K562 (cell line): ENCODE results near the gene MTG2. TPM values are rescaled to one million over a fixed set of nuclear protein-coding genes. Genes with fewer than 3 reads are reported as not detected.
A peak's percentile ranks its signal among the peaks of the same experiment; 100 is the strongest.

Experiments
- ARHGAP35 ChIP-seq: fragments of 450-650 bp; IDR thresholded peaks from 2 replicates; pipeline ENCODE4 v1.6.1; 2018; ENCODE audit not compliant: partially characterized antibody
- BRF1 ChIP-seq: IDR thresholded peaks from 3 replicates; pipeline ENCODE4 v1.6.1; 2011; ENCODE audit warnings: borderline replicate concordance, mild to moderate bottlenecking; ENCODE audit not compliant: insufficient read length; ENCODE audit errors: extremely low read depth
- C11orf30 ChIP-seq: fragments of 450-650 bp; IDR thresholded peaks from 2 replicates; pipeline ENCODE4 v1.6.1; 2016; ENCODE audit warnings: low read depth, mild to moderate bottlenecking
- CHAMP1 ChIP-seq: fragments of 450-650 bp; IDR thresholded peaks from 2 replicates; pipeline ENCODE4 v1.6.1; 2016; ENCODE audit warnings: mild to moderate bottlenecking
- FOXP1 ChIP-seq: sonication (generic); formaldehyde crosslinking; IDR thresholded peaks from 2 replicates; pipeline ENCODE4 v1.8.0; 2022; ENCODE audit warnings: mild to moderate bottlenecking, missing genetic modification reagents
- JUNB ChIP-seq: fragments of 450-650 bp; formaldehyde crosslinking; conservative IDR thresholded peaks from 2 replicates; pipeline ENCODE4 v1.4.0; 2020; ENCODE audit warnings: mild to moderate bottlenecking
- KLF1 ChIP-seq: fragments of 450-650 bp; IDR thresholded peaks from 2 replicates; pipeline ENCODE4 v1.6.1; 2016; ENCODE audit warnings: missing genetic modification characterization, missing compliant biosample characterization
- MCM3 ChIP-seq: fragments of 450-650 bp; IDR thresholded peaks from 2 replicates; pipeline ENCODE4 v1.6.1; 2016
- MEF2D ChIP-seq: conservative IDR thresholded peaks from 2 replicates; pipeline ENCODE4 v1.6.1; 2016; ENCODE audit warnings: low read depth, missing genetic modification characterization, missing compliant biosample characterization
- SMARCA4 ChIP-seq: fragments of 450-650 bp; IDR thresholded peaks from 2 replicates; pipeline ENCODE4 v1.6.1; 2016
- ZFP36 ChIP-seq: fragments of 150-350 bp; IDR thresholded peaks from 2 replicates; pipeline ENCODE4 v1.6.1; 2018; ENCODE audit warnings: low read length, low read depth; ENCODE audit not compliant: partially characterized antibody
- ZFPM2 ChIP-seq: fragments of 250-450 bp; sonication (Bioruptor Pico); IDR thresholded peaks from 2 replicates; pipeline ENCODE4 v1.5.1; 2022; ENCODE audit warnings: mild to moderate bottlenecking
- ZKSCAN1 ChIP-seq: fragments of 150-350 bp; IDR thresholded peaks from 2 replicates; pipeline ENCODE4 v1.6.1; 2016; ENCODE audit warnings: low read depth, low read length
- ZNF133 ChIP-seq: fragments of 250-450 bp; sonication (Bioruptor Pico); IDR thresholded peaks from 2 replicates; pipeline ENCODE4 v1.4.0; 2020; ENCODE audit warnings: mild to moderate bottlenecking
- ZNF140 ChIP-seq: fragments of 250-450 bp; sonication (Bioruptor Pico); IDR thresholded peaks from 2 replicates; pipeline ENCODE4 v1.8.0; 2021; ENCODE audit warnings: moderate library complexity, mild to moderate bottlenecking, inconsistent platforms
- ZNF778 ChIP-seq: fragments of 450-650 bp; formaldehyde crosslinking; IDR thresholded peaks from 2 replicates; pipeline ENCODE4 v1.4.0; 2020; ENCODE audit warnings: mild to moderate bottlenecking, moderate library complexity
- polyA plus RNA-seq, 8 experiments: library from polyadenylated mRNA; depleted of rRNA in 4 of 8; stranded (reverse) in 5 of 8; unstranded in 3 of 8; fragments of >200 nt; fragmentation: Nextera tagmentation in 2 of 8; fragmentation: Illumina TruSeq in 1 of 8; extraction: Ambion mirVana in 2 of 8; extraction: Trizol in 1 of 8; gene quantifications; 2 replicates each; pipeline versions ENCODE4 v1.2.1 to v1.2.3, GENCODE V29; 2011 to 2014; ENCODE audit warnings: inconsistent platforms in 1 of 8, missing spikeins in 1 of 8
- total RNA-seq, 7 experiments: library from RNA; depleted of rRNA in 6 of 7; stranded (reverse); fragments of >200 nt in 6 of 7; fragmentation: Illumina TruSeq in 2 of 7; extraction: Trizol in 2 of 7; gene quantifications; 2 replicates each; pipeline versions ENCODE4 v1.2.1 to v1.2.3, GENCODE V29; 2011 to 2021; ENCODE audit warnings: low replicate concordance in 1 of 7
- TF ChIP-seq, protein P1 (sequence below): fragments of 250-450 bp; sonication (Bioruptor Pico); IDR thresholded peaks from 2 replicates; pipeline ENCODE4 v1.5.0; 2020; ENCODE audit warnings: mild to moderate bottlenecking, borderline replicate concordance
- TF ChIP-seq, protein P2 (sequence below): fragments of 150-350 bp; conservative IDR thresholded peaks from 2 replicates; pipeline ENCODE4 v1.6.1; 2014; ENCODE audit warnings: low read length
- TF ChIP-seq, protein P3 (sequence below): fragments of 250-450 bp; sonication (Bioruptor Pico); IDR thresholded peaks from 2 replicates; pipeline ENCODE4 v1.8.0; 2022; ENCODE audit warnings: inconsistent platforms

The MTG2 gene
- total and polyA plus RNA-seq, 9 of the 15 experiments (the other 6 are each of a cell fraction or from before 2014, with no cell fraction given): 8.7 to 67.5 (median 44.5) TPM

GRCh38 chr20:62182469-62183425 is at the start of gene MTG2 (continued):
- TF ChIP-seq MEF2D (no peak), ARHGAP35 (no peak), BRF1 (no peak), ZNF133 (no peak), ZNF778 (CRISPR knock-in tag) (no peak), ZFPM2 (CRISPR knock-in tag) (no peak), MCM3 (no peak), ZNF140 (no peak), KLF1 (tag) (0 out of 2 replicates have a peak, but pooled peaks have one; percentile 41), ZKSCAN1 (peak; percentile 39; the same call in 1 of the 2 replicates), SMARCA4 (0 out of 2 replicates have a peak, but pooled peaks have one; percentile 13), CHAMP1 (no peak), JUNB (CRISPR knock-in tag) (no peak), C11orf30 (peak; percentile 98), FOXP1 (CRISPR knock-in tag) (peak; percentile 63; the same call in 1 of the 2 replicates), ZFP36 (no peak)
- TF ChIP-seq, protein P1, sequence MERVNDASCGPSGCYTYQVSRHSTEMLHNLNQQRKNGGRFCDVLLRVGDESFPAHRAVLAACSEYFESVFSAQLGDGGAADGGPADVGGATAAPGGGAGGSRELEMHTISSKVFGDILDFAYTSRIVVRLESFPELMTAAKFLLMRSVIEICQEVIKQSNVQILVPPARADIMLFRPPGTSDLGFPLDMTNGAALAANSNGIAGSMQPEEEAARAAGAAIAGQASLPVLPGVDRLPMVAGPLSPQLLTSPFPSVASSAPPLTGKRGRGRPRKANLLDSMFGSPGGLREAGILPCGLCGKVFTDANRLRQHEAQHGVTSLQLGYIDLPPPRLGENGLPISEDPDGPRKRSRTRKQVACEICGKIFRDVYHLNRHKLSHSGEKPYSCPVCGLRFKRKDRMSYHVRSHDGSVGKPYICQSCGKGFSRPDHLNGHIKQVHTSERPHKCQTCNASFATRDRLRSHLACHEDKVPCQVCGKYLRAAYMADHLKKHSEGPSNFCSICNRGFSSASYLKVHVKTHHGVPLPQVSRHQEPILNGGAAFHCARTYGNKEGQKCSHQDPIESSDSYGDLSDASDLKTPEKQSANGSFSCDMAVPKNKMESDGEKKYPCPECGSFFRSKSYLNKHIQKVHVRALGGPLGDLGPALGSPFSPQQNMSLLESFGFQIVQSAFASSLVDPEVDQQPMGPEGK (CRISPR knock-in tag): 0 out of 2 replicates have a peak, but pooled peaks have one; percentile 51
- TF ChIP-seq, protein P2, sequence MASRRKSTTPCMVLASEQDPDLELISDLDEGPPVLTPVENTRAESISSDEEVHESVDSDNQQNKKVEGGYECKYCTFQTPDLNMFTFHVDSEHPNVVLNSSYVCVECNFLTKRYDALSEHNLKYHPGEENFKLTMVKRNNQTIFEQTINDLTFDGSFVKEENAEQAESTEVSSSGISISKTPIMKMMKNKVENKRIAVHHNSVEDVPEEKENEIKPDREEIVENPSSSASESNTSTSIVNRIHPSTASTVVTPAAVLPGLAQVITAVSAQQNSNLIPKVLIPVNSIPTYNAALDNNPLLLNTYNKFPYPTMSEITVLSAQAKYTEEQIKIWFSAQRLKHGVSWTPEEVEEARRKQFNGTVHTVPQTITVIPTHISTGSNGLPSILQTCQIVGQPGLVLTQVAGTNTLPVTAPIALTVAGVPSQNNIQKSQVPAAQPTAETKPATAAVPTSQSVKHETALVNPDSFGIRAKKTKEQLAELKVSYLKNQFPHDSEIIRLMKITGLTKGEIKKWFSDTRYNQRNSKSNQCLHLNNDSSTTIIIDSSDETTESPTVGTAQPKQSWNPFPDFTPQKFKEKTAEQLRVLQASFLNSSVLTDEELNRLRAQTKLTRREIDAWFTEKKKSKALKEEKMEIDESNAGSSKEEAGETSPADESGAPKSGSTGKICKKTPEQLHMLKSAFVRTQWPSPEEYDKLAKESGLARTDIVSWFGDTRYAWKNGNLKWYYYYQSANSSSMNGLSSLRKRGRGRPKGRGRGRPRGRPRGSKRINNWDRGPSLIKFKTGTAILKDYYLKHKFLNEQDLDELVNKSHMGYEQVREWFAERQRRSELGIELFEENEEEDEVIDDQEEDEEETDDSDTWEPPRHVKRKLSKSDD: no peak
- TF ChIP-seq, protein P3, sequence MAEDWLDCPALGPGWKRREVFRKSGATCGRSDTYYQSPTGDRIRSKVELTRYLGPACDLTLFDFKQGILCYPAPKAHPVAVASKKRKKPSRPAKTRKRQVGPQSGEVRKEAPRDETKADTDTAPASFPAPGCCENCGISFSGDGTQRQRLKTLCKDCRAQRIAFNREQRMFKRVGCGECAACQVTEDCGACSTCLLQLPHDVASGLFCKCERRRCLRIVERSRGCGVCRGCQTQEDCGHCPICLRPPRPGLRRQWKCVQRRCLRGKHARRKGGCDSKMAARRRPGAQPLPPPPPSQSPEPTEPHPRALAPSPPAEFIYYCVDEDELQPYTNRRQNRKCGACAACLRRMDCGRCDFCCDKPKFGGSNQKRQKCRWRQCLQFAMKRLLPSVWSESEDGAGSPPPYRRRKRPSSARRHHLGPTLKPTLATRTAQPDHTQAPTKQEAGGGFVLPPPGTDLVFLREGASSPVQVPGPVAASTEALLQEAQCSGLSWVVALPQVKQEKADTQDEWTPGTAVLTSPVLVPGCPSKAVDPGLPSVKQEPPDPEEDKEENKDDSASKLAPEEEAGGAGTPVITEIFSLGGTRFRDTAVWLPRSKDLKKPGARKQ (CRISPR knock-in tag): no peak
